Choroid plexus epithelial cell (primary cell): ENCODE results near the gene ITGA1.

Experiments
- DNase-seq: peaks from one replicate; pipeline ENCODE4 v3.0.0-alpha.2; 2010; ENCODE audit warnings: low read depth
- H3K4me3 ChIP-seq: 2 replicates; pipeline ENCODE4 v1.5.1; 2011; ENCODE audit warnings: low read depth, mild to moderate bottlenecking, control low read depth, low read length, moderate library complexity
- TF ChIP-seq, protein P1 (sequence below): conservative IDR thresholded peaks from 2 replicates; pipeline ENCODE4 v1.5.1; 2011; ENCODE audit warnings: low read depth, mild to moderate bottlenecking, control low read depth, inconsistent platforms, low read length, moderate library complexity

ITGA1 gene

GRCh38 chr5:52985306-52985705, 197.6 kb downstream of the ITGA1 start:
- DNase-seq, result no peak
- TF ChIP-seq, protein P1, sequence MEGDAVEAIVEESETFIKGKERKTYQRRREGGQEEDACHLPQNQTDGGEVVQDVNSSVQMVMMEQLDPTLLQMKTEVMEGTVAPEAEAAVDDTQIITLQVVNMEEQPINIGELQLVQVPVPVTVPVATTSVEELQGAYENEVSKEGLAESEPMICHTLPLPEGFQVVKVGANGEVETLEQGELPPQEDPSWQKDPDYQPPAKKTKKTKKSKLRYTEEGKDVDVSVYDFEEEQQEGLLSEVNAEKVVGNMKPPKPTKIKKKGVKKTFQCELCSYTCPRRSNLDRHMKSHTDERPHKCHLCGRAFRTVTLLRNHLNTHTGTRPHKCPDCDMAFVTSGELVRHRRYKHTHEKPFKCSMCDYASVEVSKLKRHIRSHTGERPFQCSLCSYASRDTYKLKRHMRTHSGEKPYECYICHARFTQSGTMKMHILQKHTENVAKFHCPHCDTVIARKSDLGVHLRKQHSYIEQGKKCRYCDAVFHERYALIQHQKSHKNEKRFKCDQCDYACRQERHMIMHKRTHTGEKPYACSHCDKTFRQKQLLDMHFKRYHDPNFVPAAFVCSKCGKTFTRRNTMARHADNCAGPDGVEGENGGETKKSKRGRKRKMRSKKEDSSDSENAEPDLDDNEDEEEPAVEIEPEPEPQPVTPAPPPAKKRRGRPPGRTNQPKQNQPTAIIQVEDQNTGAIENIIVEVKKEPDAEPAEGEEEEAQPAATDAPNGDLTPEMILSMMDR, result no peak
- H3K4me3 ChIP-seq, result no peak overlapping the region

DNA sequence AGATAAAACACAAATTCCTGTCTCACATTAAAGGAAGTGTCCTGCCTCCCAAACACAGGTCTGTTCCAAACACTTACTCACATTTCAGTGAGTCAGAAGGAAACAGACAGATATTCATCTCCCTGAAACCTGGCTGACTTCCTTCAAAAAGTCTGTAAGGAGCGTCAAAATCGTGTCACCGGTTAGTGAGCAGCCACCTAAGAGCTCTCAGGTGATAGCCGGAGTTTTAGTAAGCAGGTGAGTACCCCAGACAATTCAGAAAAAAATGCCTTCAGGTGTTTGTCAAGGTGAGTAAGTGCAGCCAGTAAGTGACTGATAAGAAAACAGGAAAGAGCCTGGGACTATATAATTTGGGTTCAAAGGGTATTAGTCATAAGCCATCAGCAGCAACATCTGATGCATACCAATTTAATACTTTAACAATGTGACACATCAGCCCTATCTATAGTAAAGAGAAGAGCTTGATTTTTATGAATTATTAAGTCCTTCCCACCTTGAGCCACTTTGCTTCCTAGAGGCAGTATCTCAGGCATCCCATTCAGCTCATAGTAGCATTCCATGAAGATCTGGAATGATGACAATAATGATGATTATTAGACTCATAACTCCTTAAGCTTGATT, 200.1 kb downstream of the ITGA1 start:
- peak overlapping the region; percentile 6 for H3K4me3 ChIP-seq
- peak; percentile 51 for DNase-seq
- TF ChIP-seq, protein P1, result no peak

DNA sequence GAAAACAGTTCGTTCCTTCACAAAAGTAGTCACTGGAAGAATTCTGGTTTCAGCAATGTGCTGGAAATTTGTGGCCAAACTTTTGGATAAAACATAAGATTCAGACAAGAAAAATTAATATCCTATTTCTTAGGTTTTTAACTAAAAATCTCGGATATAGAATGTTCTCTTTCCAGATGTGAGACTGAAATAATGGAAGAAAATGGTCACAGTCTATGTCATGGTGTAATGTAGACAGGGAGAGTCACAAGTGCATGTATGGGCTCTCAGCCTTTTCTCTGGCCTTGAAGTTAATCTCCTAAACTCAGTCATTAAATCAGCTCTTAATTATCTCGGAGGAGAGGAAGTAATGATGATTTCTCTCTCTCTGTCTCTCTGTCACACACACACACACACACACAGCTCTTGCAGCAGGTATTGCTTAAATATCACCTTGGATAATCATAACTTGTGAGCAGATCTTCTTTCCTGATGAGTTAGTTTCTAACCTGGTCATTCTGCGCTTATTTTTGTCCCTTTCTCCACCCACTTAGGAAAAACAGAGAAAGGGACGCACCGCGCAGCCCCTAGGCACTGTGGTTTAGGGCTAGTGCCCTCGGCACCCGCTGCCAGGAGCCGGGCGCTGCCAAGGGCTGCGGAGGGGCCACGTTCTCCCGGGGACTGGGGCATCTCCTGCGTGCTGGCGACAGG, 200.8 kb downstream of the ITGA1 start:
- no peak for DNase-seq
- TF ChIP-seq, protein P1, result no peak

GRCh38 chr5:52989025-52989780, 201.5 kb downstream of the ITGA1 start, which contains the start of gene ITGA2:
ITGA2 (plus strand) TSS chr5:52989352; CDS start chr5:52989469, 117 bp downstream.
- DNase-seq, result peak; percentile 54
- H3K4me3 ChIP-seq, result peak within 1 kb of the TSS; percentile 80
- TF ChIP-seq, protein P1, result no peak

More for the DNA sequence above, 200.8 kb downstream of the ITGA1 start:
- H3K4me3 ChIP-seq, result peak overlapping the region; percentile 80

DNA sequence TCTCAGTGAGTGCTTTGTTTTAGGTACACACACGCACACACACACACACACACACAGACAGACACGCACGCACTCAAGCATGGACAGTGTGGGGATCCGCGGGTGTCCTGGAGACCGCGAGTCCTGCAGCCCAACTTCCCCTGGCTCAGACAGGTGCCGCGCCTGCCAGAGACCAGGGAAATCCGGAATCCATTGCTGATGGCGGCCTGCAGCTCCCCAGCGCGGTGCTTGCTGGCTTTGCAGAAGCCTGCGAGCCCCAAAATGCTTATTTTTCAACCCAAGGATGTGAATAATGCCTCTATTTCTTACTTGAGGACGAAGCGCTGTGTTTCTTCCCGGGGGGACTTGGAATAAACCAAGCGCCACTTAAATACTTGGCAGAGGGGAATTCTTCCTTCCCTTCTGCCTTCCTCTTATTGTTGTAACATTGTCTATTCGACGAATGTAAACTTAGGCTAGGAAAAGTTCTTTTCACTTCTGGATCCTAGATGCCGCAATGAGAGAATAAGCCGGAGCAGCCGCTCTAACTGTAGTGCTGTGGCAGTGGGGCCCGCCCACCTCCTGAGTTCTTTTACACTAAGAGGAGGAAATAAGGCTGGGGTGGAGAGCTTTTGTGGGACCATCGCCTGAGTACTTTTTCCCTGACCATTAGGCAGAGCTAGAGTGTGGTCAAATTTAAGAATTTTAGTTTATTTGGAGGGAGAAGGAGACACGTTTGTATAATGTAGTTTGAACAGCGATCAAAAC, 202.2 kb downstream of the ITGA1 start:
- peak overlapping the region; percentile 80 for H3K4me3 ChIP-seq
- TF ChIP-seq, protein P1, result peak; percentile 65
- peak; percentile 74 for DNase-seq

DNA sequence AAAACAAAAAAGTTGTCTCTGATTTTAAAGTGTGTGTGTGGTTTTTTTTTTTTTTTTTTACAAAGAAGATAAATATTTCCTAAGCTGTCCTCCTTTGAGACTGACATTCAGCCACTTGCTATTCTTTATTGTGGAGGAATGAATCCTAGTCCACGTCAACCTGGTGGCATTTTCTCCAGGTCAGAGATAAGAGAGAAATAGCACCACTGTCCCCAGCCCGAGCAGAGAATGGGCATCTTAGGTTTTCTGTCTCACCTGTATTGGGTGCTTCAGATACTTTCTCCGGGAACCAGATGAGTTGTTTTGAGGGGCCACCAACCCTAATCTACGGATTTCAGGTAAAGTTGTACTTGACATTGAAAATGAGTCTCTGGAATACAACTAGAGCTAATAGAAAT, 202.8 kb downstream of the ITGA1 start:
- no peak for DNase-seq
- peak overlapping the region; percentile 80 for H3K4me3 ChIP-seq
- TF ChIP-seq, protein P1, result no peak
